Stimulated activated CD4-positive, alpha-beta T cell treated with anti-CD3 and anti-CD28 coated beads, Interleukin-15, amount 100 ng/mL, for 24 hours (primary cell): ENCODE results near the gene FTSJ3.
A peak's percentile ranks its signal among the peaks of the same experiment; 100 is the strongest.
"Not testable (repeated sequence)": the region's sequence is repeated elsewhere in the genome, so short reads cannot be mapped to it uniquely, and the experiment has no call there.

Experiments used
- DNase-seq: peaks from one replicate; pipeline ENCODE4 v3.0.0-alpha.2; 2020

Gene FTSJ3

GRCh38 chr17:63827002-63827800 lies at the start of gene FTSJ3, which contains the start of gene PSMC5:
TSS of gene FTSJ3 (minus strand) at chr17:63827663. CDS start at chr17:63826902, 761 bp downstream.
TSS of gene PSMC5 (plus strand) at chr17:63827431. CDS start at chr17:63827491, 60 bp downstream.
- DNase-seq = peak; percentile 97

GRCh38 chr17:63874693-63875092 lies 47.2 kb upstream of the FTSJ3 start:
- not testable (repeated sequence) for DNase-seq

- not testable (repeated sequence) for DNase-seq
These were observed 46.7 kb upstream of the FTSJ3 start for GRCh38 chr17:63874061-63874626.

- not testable (repeated sequence) for DNase-seq
These were observed 46.1 kb upstream of the FTSJ3 start, which contains the start of gene CSH2 for GRCh38 chr17:63873577-63873976. TSS of gene CSH2 (minus strand) at chr17:63873677. CDS start at chr17:63873614, 63 bp downstream.

GRCh38 chr17:63871646-63872365 lies 44.3 kb upstream of the FTSJ3 start:
- not testable (repeated sequence) for DNase-seq

- DNase-seq = not testable (repeated sequence)
These were observed 42.8 kb upstream of the FTSJ3 start for GRCh38 chr17:63870292-63870665.

GRCh38 chr17:63869491-63870291 lies 42.2 kb upstream of the FTSJ3 start:
- DNase-seq = not testable (repeated sequence)

- DNase-seq = not testable (repeated sequence)
These were observed 39.2 kb upstream of the FTSJ3 start for GRCh38 chr17:63866625-63867024.

- no peak for DNase-seq
These were observed 31.8 kb upstream of the FTSJ3 start for GRCh38 chr17:63859257-63859656.

- not testable (repeated sequence) for DNase-seq
These were observed 29.0 kb upstream of the FTSJ3 start for GRCh38 chr17:63856425-63856824.

- no peak for DNase-seq
These were observed 27.7 kb upstream of the FTSJ3 start for GRCh38 chr17:63855185-63855584.

- DNase-seq = no peak
These were observed 27.2 kb upstream of the FTSJ3 start for GRCh38 chr17:63854709-63855108.

- no peak for DNase-seq
These were observed 25.8 kb upstream of the FTSJ3 start for GRCh38 chr17:63853260-63853659.

- no peak for DNase-seq
These were observed 22.9 kb upstream of the FTSJ3 start for GRCh38 chr17:63850401-63850800.

- peak; percentile 98 for DNase-seq
These were observed 21.6 kb upstream of the FTSJ3 start for GRCh38 chr17:63848834-63849689.

GRCh38 chr17:63847525-63848249 lies 20.2 kb upstream of the FTSJ3 start:
- DNase-seq = no peak

- no peak for DNase-seq
These were observed 18.0 kb upstream of the FTSJ3 start for GRCh38 chr17:63845509-63845908.

GRCh38 chr17:63843910-63844677 lies 16.6 kb upstream of the FTSJ3 start:
- no peak for DNase-seq

GRCh38 chr17:63843387-63843888 lies 16.0 kb upstream of the FTSJ3 start:
- DNase-seq = peak; percentile 33
